AG04450 (cell line): ENCODE results near the gene ARHGAP31. TPM values are rescaled to one million over a fixed set of nuclear protein-coding genes. Genes with fewer than 3 reads are reported as not detected.
A peak's percentile ranks its signal among the peaks of the same experiment; 100 is the strongest.

Experiments used
- CTCF ChIA-PET: fragments of 300-600, 350-600 bp; formaldehyde crosslinking; extraction: SDS; loops from one replicate; lab custom pipeline; 2022; ENCODE audit warnings: antibody characterized with exemption, inconsistent platforms; lab: Charles Lee
- POLR2A ChIA-PET: fragments of 350-600 bp; formaldehyde crosslinking; extraction: SDS; loops from one replicate; lab custom pipeline; 2021; ENCODE audit warnings: antibody characterized with exemption, inconsistent platforms; lab: Yijun Ruan, JAX
- DNase-seq: peaks from one replicate; pipeline ENCODE4 v3.0.0-alpha.2; 2011; ENCODE audit warnings: low read depth, low spot score
- H3K27ac ChIP-seq: one replicate; pipeline ENCODE4 v1.5.1; 2012; ENCODE audit warnings: low read depth, low read length, control low read depth
- H3K27me3 ChIP-seq: one replicate; pipeline ENCODE4 v1.6.0; 2012; ENCODE audit warnings: low read length; ENCODE audit not compliant: control insufficient read depth, insufficient read depth
- H3K4me3 ChIP-seq: 2 replicates; pipeline ENCODE4 v1.5.1; 2011; ENCODE audit warnings: mild to moderate bottlenecking, low read depth, low read length, control low read depth
- H3K9me3 ChIP-seq: 2 replicates; pipeline ENCODE4 v1.5.1; 2012; ENCODE audit warnings: low read length; ENCODE audit not compliant: control insufficient read depth, insufficient read depth
- CTCF ChIP-seq: IDR thresholded peaks from 2 replicates; pipeline ENCODE4 v1.5.1; 2011; ENCODE audit warnings: low read depth, low read length, control low read depth, inconsistent platforms
- polyA plus RNA-seq: library from polyadenylated mRNA; depleted of rRNA; stranded (reverse); fragments of >200 nt; gene quantifications from 2 replicates; pipeline ENCODE4 v1.2.3, GENCODE V29; 2011

Gene ARHGAP31
- polyA plus RNA-seq, 1 experiment = 14.1 TPM

- H3K27me3 ChIP-seq = no peaks in the 10 kb centered on the region
- no peak overlapping the region for H3K4me3 ChIP-seq
- no peak for DNase-seq
- no peak overlapping the region for H3K27ac ChIP-seq
- H3K9me3 ChIP-seq = no peaks in the 10 kb centered on the region
- POLR2A ChIA-PET = no interaction called here
- TF ChIP-seq CTCF = no peak
- CTCF ChIA-PET = no interaction called here
These were observed 123.8 kb downstream of the ARHGAP31 start for GRCh38 chr3:119417771-119418512.

GRCh38 chr3:119418641-119419040 lies 124.5 kb downstream of the ARHGAP31 start:
- no peak overlapping the region for H3K4me3 ChIP-seq
- no peak overlapping the region for H3K27ac ChIP-seq
- no peaks in the 10 kb centered on the region for H3K27me3 ChIP-seq
- DNase-seq = no peak
- no peaks in the 10 kb centered on the region for H3K9me3 ChIP-seq
- CTCF ChIA-PET = interaction anchor here (0.7 kb wide), 1 partner anchor 21 kb away, joined by 8 read pairs; no protein-coding TSS in a partner anchor
- POLR2A ChIA-PET = no interaction called here
- no peak for TF ChIP-seq CTCF

DNA sequence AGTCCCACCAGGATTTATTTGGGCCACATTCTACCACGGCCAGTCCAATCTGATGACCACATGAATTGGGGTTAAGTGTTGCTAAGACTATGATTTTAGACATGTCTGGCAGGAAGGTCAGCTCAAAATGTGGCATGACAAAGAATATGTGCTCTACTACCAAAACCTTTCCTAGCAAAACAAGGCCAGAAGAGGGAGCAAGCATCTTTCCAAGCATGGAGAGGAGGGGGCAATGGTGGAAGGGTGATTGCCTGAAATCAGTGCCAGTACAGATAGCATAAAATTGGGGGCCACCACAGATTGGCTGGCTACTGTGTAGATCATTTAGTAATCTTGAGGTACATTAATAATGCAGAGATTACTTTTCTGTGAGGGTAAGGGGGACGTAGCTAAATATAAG lies 126.0 kb downstream of the ARHGAP31 start:
- 0 out of 2 replicates have a peak, but pooled peaks have one; percentile 12 for TF ChIP-seq CTCF
- no peak for DNase-seq
- Histone ChIP-seq H3K9me3 (0 out of 2 replicates have a peak, but pooled peaks cover 2% of the 10 kb centered on the region), H3K27me3 (no peaks in the 10 kb centered on the region), H3K4me3 (no peak overlapping the region), H3K27ac (no peak overlapping the region)
- POLR2A ChIA-PET = no interaction called here
- CTCF ChIA-PET = no interaction called here

- POLR2A ChIA-PET = no interaction called here
- CTCF ChIA-PET = interaction anchor here (0.7 kb wide), 1 partner anchor 282 kb away, joined by 3 read pairs; the partner anchor contains the start of gene TEX55
These were observed 133.5 kb downstream of the ARHGAP31 start for GRCh38 chr3:119427669-119428068.

More at GRCh38 chr3:119427669-119428068, 133.5 kb downstream of the ARHGAP31 start:
- Histone ChIP-seq H3K27ac (no peak overlapping the region), H3K4me3 (no peak overlapping the region), H3K9me3 (peaks cover 9% of the 10 kb centered on the region; the same call in 1 of the 2 replicates), H3K27me3 (no peaks in the 10 kb centered on the region)
- DNase-seq = no peak
- TF ChIP-seq CTCF = no peak
